Spleen (tissue), 11 donors: ENCODE data around the gene LMCD1. TPM values are rescaled to one million over a fixed set of nuclear protein-coding genes. Genes with fewer than 3 reads are reported as not detected.

Experiments
- DNase-seq: peaks from one replicate; pipeline ENCODE4 v3.0.0-alpha.2; 2020
- H3K27ac ChIP-seq, 8 donors: fragments of 200-600 bp; sonication (generic) in 7 of 8; 1 replicate in 4 of 8; 2 replicates in 4 of 8; pipeline versions ENCODE4 v1.5.0 to v1.8.0; 2016 to 2021; ENCODE audit warnings: inconsistent platforms in 4 of 8, mild to moderate bottlenecking in 4 of 8, moderate library complexity in 1 of 8
- H3K27me3 ChIP-seq, 7 donors: fragments of 200-600 bp; sonication (generic) in 6 of 7; replicated peaks in 1 of 7; 1 replicate in 4 of 7; 2 replicates in 3 of 7; pipeline versions ENCODE4 v1.5.0 to v1.8.0; 2016 to 2021; ENCODE audit warnings: inconsistent platforms in 3 of 7, mild to moderate bottlenecking in 1 of 7
- H3K36me3 ChIP-seq, 6 donors: fragments of 200-600 bp; sonication (generic) in 5 of 6; 1 replicate in 4 of 6; 2 replicates in 2 of 6; pipeline versions ENCODE4 v1.5.0 to v1.8.0; 2016 to 2021; ENCODE audit warnings: inconsistent platforms in 2 of 6
- H3K4me1 ChIP-seq, 6 donors: fragments of 200-600 bp; sonication (generic) in 5 of 6; 1 replicate in 3 of 6; 2 replicates in 3 of 6; pipeline versions ENCODE4 v1.5.0 to v1.8.0; 2016 to 2021; ENCODE audit warnings: inconsistent platforms in 3 of 6
- H3K4me3 ChIP-seq, 8 donors: fragments of 200-600 bp; sonication (generic) in 7 of 8; 1 replicate in 4 of 8; 2 replicates in 4 of 8; pipeline versions ENCODE4 v1.5.0 to v1.8.0; 2016 to 2021; ENCODE audit warnings: inconsistent platforms in 4 of 8, mild to moderate bottlenecking in 4 of 8, moderate library complexity in 2 of 8
- H3K9me3 ChIP-seq, 8 donors: fragments of 200-600 bp; sonication (generic) in 7 of 8; 1 replicate in 4 of 8; 2 replicates in 4 of 8; pipeline versions ENCODE4 v1.5.0 to v1.8.0; 2016 to 2021; ENCODE audit warnings: inconsistent platforms in 4 of 8
- CTCF ChIP-seq, 11 experiments: fragments of 200-600 bp in 7 of 11; fragments of 450-650 bp in 4 of 11; sonication (generic) in 4 of 11; IDR thresholded peaks in 8 of 11; conservative IDR thresholded peaks in 3 of 11; 1 replicate in 7 of 11; 2 replicates in 4 of 11; pipeline versions ENCODE4 v1.4.0 to v1.8.0; 2016 to 2021; ENCODE audit warnings: antibody characterized with exemption in 11 of 11, inconsistent platforms in 4 of 11, mild to moderate bottlenecking in 1 of 11
- POLR2A ChIP-seq, 3 donors: fragments of 450-650 bp; IDR thresholded peaks; one replicate each; pipeline ENCODE4 v1.5.1; 2017; ENCODE audit warnings: antibody characterized with exemption in 3 of 3, mild to moderate bottlenecking in 1 of 3
- POLR2AphosphoS5 ChIP-seq, 3 donors: sonication (generic); formaldehyde crosslinking; IDR thresholded peaks; one replicate each; pipeline ENCODE4 v1.5.1; 2017; ENCODE audit warnings: antibody characterized with exemption in 3 of 3
- WGBS, 5 donors: extraction: QIAGEN DNeasy Blood & Tissue Kit in 3 of 5; methylation state at CpG; one replicate each; pipeline versions ENCODE4 v1.1.5 to v1.1.7; 2013 to 2018; 5-methylcytosine and 5-hydroxymethylcytosine counted together
- intact Hi-C: fragments of 100-400 bp; cut with DNase I; formaldehyde crosslinking; loops from one replicate; pipeline ENCODE4 v1.15.0; 2023; ENCODE audit warnings: low total_unique reads
- polyA plus RNA-seq, 3 donors: library from polyadenylated mRNA; stranded (reverse); fragments of 200-250 nt; gene quantifications; one replicate each; pipeline ENCODE4 v1.2.1, GENCODE V29; 2013
- total RNA-seq, 7 donors: library from RNA; depleted of rRNA in 3 of 7; stranded (reverse); fragments of >200 nt in 3 of 7; fragmentation: NEBNext Ultra II Directional in 4 of 7; extraction: Animal tissue kit (Norgen Biotek cat#: 25700) in 4 of 7; gene quantifications; one replicate each; pipeline versions ENCODE4 v1.1.0 to v1.2.1, GENCODE V29; 2016 to 2021
- donor health status: healthy with polysubstance abuse.
- donor health status: DM: no; HTN: no; CAD: no; lungs with moderate emphysema.
- donor health status: DM: no; HTN: no; CAD: no.
- donor health status: Bipolar disorder and iron deficiency.
- donor health status: healthy.
- donor health status: DM: no; HTN: no; CAD: no.
- donor health status: DM: yes; HTN: yes; CAD: no.

Gene LMCD1
- total and polyA plus RNA-seq, 10 donors: 24.5 to 203 (median 78.7) TPM

GRCh38 chr3:8458711-8459110, 42.9 kb upstream of the LMCD1 start:
- TF ChIP-seq POLR2AphosphoS5 (IDR thresholded peaks at IDR 0.05): no peak
- no peak for TF ChIP-seq CTCF (IDR thresholded peaks at IDR 0.05 in 8 of 11, conservative IDR thresholded peaks at IDR 0.05 in 3 of 11)
- TF ChIP-seq POLR2A (IDR thresholded peaks at IDR 0.05): no peak
- WGBS, 5 donors: 82 to 89% (median 83%) methylated on average over 6 of the region's 6 CpGs
- no peak for DNase-seq
- no peaks in the 10 kb centered on the region for H3K4me1 ChIP-seq
- H3K9me3 ChIP-seq: no peaks in the 10 kb centered on the region
- intact Hi-C loops: no loop called here
- H3K36me3 ChIP-seq: no peaks in the 10 kb centered on the region
- H3K27ac ChIP-seq: peak overlapping the region in 3 of 8 donors; percentile 1 to 42 (median 6)
- no peak overlapping the region for H3K4me3 ChIP-seq
- H3K27me3 ChIP-seq: no peaks in the 10 kb centered on the region

GRCh38 chr3:8460050-8460708, 41.4 kb upstream of the LMCD1 start:
- no peaks in the 10 kb centered on the region for H3K4me1 ChIP-seq
- H3K36me3 ChIP-seq: no peaks in the 10 kb centered on the region
- TF ChIP-seq POLR2A (IDR thresholded peaks at IDR 0.05) (no peak), CTCF (IDR thresholded peaks at IDR 0.05 in 8 of 11, conservative IDR thresholded peaks at IDR 0.05 in 3 of 11) (no peak), POLR2AphosphoS5 (IDR thresholded peaks at IDR 0.05) (no peak)
- H3K4me3 ChIP-seq: no peak overlapping the region
- H3K27ac ChIP-seq: peak overlapping the region in 5 of 8 donors; percentile 6 to 42 (median 41)
- no peaks in the 10 kb centered on the region for H3K9me3 ChIP-seq
- 64 to 79% (median 72%) methylated on average over 10 of the region's 10 CpGs for WGBS, 5 donors
- no peaks in the 10 kb centered on the region for H3K27me3 ChIP-seq
- intact Hi-C loops: no loop called here
- no peak for DNase-seq

- Histone ChIP-seq H3K9me3 (no peaks in the 10 kb centered on the region), H3K27ac (peak overlapping the region in 3 of 8 donors; percentile 6 to 42 (median 16)), H3K4me3 (no peak overlapping the region), H3K36me3 (no peaks in the 10 kb centered on the region), H3K27me3 (no peaks in the 10 kb centered on the region), H3K4me1 (no peaks in the 10 kb centered on the region)
- intact Hi-C loops: no loop called here
- TF ChIP-seq POLR2AphosphoS5 (IDR thresholded peaks at IDR 0.05): no peak
- no peak for TF ChIP-seq POLR2A (IDR thresholded peaks at IDR 0.05)
- no peak for TF ChIP-seq CTCF (IDR thresholded peaks at IDR 0.05 in 8 of 11, conservative IDR thresholded peaks at IDR 0.05 in 3 of 11)
- WGBS, 5 donors: 70 to 78% (median 77%) methylated on average over 3 of the region's 3 CpGs
- no peak for DNase-seq
Observed at GRCh38 chr3:8460815-8461456, 40.7 kb upstream of the LMCD1 start.

GRCh38 chr3:8464668-8465067, 37.0 kb upstream of the LMCD1 start:
- no peaks in the 10 kb centered on the region for H3K36me3 ChIP-seq
- intact Hi-C loops: no loop called here
- H3K4me3 ChIP-seq: no peak overlapping the region
- H3K9me3 ChIP-seq: no peaks in the 10 kb centered on the region
- TF ChIP-seq POLR2AphosphoS5 (IDR thresholded peaks at IDR 0.05): no peak
- 75 to 87% (median 82%) methylated on average over 1 of the region's 1 CpG for WGBS, 5 donors
- no peak overlapping the region for H3K27ac ChIP-seq
- H3K4me1 ChIP-seq: no peaks in the 10 kb centered on the region
- no peak for DNase-seq
- H3K27me3 ChIP-seq: no peaks in the 10 kb centered on the region
